GOT3 (cell line): ENCODE results near the gene ACTR1A.

Experiments
- DNase-seq: peaks from one replicate; lab custom pipeline; 2025; ENCODE audit warnings: mixed read lengths; lab: John Stamatoyannopoulos, UW

Gene ACTR1A

DNA sequence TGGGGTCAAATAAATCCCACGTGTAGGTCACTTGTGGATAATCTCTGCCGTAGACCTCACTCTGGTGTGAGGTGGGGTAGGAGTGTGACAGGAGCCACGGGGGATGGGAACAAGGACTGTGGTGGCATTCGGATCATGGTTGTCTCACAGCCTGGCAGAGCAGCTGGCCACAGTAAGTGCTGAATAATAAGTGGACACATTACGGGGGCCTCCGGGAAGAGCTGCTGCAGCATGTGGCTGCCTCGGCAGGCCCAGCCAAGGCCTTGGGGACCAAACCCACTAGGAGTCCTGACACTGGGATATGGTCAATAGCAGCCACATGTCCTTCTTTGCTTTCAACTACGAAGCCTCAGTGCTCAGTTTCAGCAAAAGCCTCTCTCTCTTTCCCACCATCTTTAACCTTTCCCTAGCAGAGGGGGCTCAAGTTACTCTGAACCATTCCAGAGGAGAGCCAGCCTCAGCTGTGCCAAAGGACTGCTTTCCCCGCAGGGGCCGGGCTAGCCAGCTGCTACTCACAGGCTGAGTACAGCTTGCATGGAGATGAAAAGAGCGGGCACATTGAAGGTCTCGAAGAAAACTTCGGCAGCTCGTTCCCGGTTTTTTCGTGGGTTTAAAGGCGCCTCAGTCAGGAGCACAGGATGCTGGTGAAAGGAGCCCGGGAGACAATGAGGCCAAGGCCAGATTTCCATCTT, 17.3 kb downstream of the ACTR1A start:
- DNase-seq = no peak

DNA sequence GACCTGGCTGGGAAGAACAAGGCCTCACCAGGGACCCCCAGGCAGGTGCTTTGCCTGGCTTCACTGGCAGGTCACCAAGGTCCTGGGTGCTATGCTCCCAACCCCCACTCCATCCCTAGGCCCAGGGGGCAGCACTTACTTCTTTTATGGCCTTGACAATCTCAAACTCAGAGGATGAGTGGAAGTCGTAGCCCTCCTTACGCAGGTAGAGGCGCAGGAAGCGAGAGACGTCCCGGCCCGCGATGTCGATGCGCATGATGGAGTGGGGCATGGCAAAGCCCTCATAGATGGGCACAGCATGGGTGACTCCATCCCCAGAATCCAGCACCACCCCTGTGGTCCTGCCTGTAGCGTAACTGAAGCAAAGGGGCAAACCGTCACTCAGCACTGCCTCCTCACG, 18.5 kb downstream of the ACTR1A start:
- no peak for DNase-seq

DNA sequence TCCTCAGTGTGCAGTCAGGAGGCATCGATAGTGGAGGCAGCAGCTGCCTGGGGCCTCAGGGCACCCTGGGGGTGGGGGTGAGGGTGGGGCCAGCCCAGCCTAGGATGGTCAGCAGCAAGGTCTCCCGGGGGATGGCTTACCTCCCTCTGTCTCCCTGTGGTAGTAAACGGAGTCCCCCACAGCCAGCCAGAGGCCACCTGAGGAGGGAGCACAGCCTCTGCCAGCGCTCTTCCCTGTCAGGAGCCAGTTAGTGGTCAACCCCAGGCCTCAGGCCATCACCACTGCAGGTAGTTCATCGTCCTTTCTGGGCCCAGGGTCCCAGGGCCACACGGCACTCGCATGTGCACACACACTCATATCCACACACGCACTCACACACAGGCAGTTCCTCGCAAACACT, 22.1 kb downstream of the ACTR1A start:
- no peak for DNase-seq

DNA sequence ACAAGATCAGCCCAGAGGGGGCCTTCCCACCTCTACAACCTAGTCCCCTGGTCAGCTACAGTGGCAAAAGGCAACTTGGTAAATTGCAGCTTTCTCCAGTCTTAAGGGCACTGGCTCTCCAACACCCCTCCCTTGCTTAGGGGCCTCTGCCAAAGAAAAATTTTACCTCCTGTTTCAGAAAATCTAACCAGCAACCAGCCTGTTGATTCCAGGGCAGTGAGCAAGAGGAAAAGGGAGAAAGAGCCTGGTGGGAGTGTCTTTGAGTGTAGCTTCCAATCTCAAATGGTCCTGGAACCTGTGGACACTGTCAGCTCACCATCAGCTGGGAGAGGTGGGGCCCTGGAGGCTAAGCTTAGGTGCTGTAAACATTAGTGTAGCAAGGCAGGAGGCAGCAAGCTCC, 22.9 kb downstream of the ACTR1A start:
- DNase-seq = no peak

DNA sequence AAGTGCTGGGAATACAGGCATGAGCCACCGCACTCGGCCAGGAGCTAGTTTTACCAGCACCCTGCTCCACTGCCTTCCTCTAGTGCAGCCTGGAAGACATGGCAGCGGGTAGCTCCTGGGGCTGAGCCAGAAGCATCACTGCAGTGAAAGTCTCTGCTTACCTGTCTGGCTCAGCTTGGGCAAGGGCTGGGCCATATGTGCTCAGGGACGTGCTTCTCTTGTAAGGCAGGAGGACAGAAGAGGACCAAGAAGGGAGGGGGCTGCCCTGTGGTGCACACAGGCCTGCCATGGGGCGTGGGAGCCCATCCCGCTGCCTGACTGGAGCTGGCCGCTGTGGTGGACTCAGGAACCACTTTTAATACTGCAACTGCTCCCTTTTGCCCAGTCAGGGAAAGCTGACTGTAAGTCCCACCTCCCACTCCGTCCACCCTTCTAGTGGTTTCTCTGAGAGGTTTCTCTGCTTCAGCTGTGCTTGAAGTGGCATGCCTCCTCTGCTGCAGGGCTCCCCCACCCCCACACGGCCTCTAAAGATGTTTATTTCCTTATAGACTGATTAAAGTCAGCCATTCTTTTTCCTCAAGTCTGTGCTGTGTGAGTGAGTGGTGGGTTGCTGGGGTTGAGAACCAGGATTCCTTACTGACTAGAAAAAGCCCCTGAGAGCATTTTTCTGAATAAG, 25.9 kb downstream of the ACTR1A start:
- DNase-seq = no peak

DNA sequence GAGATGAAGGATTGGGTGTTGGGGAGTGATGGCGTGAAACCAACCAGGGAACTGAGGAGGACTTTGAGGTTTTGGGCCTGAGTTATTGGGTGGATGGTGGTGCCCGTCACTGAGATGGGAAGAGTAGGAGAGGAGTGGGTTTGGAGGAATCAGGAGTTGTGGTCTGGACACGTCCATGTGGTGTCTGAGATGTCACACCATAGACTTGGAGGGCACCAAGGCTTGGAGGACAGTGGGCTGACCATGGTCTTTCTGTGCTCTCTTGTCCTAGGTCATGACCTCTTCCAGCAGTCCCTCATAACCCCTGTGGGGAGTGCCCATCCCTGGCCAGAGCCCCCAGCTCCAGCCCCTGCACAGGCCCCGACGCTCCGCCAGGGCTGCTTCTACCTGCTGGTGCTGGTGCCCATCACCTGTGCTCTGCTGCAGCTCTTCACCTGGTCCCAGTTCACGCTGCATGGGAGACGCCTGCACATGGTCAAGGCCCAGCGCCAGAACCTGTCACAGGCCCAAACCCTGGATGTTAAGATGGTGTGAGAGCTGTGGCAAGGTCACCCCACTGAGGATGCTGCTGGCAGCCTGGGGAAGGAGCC, 27.0 kb downstream of the ACTR1A start:
- DNase-seq = no peak

DNA sequence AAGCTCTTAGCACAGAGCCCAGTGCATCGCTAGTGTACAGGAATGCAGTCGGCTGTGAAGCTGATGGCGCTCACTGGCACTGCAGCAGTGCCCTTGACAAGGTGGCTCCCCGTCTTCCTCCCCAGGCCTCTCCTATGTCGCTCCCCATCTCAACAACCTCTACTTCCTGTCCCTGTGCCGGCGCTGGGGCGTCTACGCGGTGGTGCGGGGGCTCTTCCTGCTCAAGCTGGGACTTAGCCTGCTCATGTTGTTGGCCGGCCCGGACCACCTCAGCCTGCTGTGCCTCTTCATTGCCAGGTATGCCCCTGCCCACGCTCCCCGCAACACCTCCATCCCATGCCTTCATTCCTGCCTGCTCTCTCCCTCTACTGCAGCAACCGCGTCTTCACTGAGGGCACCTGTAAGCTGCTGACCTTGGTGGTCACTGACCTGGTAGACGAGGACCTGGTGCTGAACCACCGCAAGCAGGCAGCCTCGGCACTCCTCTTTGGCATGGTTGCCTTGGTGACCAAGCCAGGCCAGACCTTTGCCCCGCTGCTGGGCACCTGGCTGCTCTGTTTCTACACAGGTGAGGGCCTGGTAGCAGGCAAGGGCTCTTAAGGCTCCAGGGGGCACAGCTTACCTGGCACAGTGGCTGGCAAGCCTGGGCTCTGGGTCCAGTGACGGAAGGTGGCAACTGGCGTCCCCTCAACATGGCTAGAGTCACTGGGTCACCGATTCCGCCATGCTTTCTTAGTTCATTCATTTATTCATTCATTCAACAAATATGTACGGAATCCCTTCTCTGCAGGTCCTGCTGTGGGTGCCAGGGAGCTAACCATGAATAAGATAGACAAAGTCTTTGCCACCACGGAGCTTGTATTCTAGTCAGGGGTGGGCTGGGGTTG, 28.8 kb downstream of the ACTR1A start:
- DNase-seq = no peak

DNA sequence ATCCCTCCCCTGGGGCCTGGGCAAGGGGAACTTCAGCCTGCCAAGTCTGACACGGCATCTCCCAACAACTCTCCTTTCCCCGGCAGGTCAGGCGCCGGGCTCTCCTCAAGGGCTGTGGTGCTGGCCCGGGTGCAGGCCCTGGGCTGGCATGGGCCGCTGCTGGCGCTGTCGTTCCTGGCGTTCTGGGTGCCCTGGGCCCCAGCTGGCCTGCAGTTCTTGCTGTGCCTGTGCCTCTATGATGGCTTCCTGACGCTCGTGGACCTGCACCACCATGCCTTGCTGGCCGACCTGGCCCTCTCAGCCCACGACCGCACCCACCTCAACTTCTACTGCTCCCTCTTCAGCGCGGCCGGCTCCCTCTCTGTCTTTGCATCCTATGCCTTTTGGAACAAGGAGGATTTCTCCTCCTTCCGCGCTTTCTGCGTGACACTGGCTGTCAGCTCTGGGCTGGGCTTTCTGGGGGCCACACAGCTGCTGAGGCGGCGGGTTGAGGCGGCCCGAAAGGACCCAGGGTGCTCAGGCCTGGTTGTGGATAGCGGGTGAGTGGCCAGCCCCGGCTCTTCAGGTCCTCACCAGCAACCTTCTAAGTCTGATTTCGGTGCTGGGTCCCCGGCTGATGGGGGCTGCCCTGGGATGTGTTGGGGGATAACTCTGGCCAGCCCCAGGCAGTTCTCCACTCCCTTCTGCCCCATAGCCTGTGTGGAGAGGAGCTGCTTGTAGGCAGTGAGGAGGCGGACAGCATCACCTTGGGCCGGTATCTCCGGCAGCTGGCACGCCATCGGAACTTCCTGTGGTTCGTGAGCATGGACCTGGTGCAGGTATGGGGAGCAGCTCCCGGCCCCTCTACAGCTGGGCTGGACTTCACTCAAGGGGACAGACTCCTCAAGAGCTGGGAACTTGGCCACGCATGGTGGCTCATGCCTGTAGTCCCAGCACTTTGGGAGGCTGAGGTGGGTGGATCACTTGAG, 31.6 kb downstream of the ACTR1A start:
- no peak for DNase-seq

DNA sequence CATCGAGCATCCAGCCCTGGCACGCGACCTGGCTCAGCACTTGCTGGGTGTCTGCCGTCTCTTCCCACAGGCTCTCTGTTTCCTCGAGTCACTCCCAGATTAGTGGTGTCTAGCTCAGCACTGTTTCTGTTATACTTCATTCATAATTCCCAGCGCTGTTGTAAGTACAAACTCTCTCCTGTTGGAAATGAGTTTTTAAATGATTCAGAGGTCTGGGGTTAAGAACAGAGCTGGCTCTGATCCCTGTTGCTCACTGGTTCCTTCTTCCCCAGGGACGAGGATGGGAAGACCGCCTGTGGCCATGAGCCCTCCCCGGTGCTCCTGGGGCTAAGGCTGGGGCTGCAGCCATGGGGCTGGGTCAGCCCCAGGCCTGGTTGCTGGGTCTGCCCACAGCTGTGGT, 33.8 kb downstream of the ACTR1A start:
- no peak for DNase-seq

DNA sequence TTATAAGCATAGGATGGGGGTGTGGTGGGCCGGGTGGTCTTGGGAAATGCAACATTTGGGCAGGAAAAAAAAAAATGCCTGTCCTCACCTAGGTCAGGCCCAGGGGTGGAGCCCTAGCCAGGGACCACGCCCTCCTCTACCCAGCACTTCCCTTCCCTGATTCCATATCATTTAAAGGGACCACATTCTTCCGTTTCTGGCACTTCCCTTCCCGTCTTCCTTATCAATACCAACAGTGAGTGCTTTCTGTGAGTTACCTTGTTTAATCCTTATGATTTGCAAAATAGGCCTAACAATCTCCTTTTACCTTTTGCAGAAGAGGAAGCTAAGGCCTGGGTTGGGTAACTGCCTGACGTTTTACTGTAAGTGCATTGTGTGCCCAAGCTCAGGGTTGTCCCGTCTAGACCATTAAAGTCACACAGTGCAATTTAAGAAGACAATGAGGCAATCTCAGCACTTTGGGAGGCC, 34.5 kb downstream of the ACTR1A start:
- no peak for DNase-seq

DNA sequence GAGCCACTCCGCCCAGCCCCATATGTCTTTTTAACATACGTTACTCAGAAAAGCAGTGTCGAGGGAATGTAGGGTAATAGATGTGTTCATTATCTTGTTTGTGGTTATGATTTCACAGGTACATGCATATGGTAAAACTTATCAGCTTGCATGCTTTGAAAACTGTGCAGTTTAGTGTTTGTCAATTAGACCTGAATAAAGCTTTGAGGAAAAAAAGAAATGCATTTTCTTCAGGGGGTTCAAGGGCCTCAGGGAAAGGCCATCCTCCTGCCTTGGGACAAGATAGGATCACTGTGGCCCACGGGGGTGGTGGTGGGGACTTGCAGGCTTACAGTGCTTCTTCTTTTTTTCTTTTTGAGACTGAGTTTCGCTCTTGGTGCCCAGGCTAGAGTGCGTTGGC, 35.2 kb downstream of the ACTR1A start:
- no peak for DNase-seq

DNA sequence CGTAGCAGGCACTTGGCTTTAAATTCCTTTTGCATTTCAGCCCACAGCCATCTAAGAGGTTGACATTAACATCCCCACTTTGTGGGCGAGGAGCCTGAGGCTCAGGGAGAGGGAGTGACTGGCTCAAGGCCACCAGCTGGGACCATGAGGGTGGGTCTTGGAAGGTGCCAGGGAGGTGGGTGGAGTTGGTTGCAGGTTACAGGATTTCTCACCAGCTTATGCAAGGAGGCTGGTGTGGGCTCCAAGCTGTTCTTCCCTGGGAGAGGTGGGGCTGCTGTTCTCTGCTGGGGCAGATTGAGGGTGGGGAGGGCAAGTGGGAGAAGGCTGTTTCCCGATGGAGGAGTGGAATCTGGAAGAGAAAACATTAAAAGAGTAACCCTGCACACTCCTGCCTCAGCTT, 37.0 kb downstream of the ACTR1A start:
- DNase-seq = no peak

DNA sequence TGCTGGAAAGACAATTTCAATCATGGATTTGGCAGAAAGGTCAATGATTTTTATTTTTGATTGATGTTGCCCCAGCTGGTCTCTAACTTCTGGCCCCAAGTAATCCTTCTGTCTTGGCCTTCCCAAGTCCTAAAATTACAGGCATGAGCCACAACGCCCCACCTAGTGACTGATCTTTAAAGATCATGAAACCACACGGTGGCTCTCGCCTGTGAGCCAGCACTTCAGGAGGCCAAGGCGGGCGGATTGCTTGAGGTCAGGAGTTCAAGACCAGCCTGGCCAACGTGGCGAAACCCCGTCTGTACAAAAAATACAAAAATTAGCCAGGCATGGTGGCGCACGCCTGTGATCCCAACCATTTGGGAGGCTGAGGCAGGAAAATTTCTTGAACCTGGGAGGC, 38.5 kb downstream of the ACTR1A start:
- no peak for DNase-seq

DNA sequence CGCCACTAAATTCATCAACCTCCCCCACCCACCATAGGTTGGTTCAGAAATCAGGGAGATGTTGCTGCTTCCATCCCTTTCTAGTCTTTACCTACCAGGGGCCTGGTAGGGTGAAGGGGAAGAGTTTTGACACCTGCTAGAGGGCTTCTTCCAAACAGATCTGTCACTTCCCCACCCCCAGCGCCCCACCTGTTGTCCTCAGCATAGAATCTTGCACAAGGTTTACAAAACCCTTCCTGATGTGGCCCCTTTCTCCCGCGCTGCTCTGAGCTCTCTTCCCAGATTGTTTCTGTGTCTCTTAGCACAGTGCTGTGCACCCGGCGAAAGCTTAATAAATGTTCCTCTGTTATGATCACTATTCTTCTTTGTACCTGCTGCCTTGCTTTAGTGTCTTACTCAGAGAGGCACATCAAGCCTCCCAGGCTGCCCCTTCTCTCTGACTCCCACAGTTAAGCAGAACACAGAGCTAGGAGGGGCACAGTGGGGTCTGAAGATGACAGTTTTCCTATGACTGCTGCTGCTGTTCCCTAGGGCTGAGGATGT, 39.9 kb downstream of the ACTR1A start:
- no peak for DNase-seq

DNA sequence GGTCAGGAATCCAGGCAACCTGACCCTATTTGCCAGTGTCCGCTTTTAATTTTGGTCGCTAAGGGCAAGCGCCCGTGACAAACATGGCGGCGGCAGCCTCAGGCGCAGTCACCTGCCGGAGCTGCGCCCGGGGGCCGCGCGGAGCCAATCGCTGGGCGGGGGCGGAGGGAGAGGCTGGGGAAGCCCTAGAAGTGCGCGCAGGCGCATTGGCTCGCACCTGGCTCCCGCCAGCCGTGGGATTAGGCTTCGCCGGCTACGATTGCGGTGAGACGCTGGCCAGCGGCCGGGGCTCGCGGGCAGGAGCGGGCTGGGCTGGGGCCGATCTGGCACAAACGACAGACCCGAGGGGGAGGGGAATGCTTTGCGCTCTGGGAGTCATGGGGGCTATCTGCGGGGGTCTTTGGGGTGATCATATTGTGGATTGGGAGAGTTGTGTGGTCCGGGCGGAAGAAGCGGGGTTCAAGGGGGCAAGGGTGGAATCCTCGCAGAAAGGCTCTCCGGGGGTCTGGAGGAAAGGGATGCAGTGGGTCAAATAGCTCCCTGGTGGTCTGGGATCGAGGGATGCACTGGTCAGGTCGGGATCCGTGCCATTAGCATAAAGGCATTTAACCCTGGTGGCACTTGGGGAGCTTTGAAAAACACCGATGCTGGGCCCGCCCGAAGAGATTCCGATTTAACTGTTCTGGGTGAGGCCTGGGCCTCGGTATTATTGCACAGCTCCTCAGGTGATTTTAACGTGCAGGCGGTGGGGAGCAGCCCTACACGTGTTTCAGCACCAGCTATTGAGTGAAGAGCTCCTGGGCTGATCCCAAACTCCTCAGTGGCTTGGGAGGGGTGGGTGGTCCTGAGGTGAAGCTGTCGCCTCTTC, 41.1 kb downstream of the ACTR1A start:
- peak; percentile 34 for DNase-seq

DNA sequence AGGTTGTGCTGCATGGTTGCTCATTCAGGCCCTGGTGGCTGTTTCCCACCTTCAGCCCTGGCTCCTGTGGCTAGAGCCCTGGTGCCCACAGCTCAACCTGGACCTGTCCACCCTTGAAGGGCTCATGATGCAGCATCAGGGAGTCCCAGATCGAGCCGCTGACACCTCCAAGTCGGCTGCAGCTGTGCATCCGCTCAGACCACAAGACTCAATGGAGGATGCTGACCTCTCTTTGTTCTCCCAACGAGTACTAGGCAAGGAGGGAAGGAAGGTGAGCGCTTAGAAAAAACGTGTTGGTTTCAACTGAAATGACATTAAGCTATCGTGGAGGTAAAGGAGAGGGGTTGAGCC, 41.7 kb downstream of the ACTR1A start:
- DNase-seq = no peak

DNA sequence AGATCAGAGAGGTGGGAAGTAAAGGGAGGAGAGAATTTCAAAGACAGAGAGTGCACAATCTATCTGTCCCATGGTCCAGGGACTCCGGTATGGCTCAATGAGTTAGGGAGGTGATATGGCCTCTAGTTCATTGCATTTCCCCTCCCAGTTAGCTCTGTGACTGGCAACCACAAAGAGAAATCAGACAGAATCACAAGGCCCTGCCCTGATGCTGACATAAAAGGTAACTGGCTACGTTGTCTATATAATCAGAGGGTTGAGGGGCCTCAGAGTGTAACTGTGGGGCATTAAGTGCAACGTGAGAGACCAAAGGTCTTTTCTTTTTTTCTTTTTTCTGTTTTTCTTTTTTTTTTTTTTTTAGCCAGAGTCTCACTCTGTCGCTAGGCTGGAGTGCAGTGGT, 43.9 kb downstream of the ACTR1A start:
- no peak for DNase-seq

DNA sequence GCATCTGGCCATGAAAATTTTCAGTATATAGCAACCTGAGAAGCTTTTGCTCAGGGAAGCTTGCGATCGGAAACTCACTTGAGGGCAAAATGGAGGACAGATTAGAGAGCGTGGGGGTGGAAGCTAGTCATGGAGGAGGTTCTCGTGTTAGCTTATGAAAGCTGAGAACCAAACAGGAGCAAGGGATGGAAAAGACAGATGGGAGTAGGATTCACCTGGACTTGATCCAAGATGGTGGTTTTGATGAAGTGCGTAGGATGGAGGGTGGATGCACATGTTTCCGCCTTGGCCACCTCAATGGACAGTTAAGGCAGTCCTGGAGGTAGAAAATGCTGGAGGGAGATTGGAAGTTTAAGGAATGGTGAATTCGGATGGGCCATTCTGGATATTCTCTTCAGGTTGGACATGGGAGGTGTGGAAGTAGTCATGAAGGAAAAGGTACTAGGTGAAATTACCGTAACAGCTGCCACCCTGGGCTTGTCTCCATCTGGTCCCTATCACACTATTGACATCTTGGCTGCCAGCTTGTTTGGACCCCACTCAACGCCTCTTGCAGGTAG, 44.8 kb downstream of the ACTR1A start:
- no peak for DNase-seq

DNA sequence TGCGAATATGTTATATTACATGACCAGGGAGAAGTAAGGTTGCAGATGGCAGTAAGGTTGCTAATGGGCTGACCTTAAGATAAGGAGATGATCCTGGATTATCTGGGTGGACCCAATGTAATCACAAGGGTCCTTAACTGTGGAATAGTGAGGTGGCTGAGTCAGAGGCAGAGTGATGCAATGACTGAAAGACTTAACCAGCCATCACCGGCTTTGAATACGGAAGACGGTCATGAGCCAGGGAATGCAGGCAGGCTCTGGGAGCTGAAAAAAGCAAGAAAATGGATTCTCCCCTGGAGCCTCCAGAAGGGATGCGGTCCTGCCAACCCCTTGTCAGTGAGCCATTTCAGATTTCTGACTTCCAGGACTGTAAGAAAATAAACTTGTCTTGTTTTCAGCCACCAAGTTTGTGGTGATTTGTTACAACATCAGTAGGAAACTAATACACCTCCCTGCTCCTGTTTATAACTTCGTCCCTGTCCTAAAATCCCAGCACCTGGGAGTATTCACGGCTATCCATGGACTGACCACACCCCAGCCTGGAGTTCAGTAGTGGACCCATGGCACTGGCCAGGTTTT, 46.5 kb downstream of the ACTR1A start:
- DNase-seq = no peak
